ENCODE results near the gene MARCHF10. TPM values are rescaled to one million over a fixed set of nuclear protein-coding genes. Genes with fewer than 3 reads are reported as not detected.

The MARCHF10 gene
- polyA plus RNA-seq, 1 donor from 2014 or later, result 0.27 TPM

DNA sequence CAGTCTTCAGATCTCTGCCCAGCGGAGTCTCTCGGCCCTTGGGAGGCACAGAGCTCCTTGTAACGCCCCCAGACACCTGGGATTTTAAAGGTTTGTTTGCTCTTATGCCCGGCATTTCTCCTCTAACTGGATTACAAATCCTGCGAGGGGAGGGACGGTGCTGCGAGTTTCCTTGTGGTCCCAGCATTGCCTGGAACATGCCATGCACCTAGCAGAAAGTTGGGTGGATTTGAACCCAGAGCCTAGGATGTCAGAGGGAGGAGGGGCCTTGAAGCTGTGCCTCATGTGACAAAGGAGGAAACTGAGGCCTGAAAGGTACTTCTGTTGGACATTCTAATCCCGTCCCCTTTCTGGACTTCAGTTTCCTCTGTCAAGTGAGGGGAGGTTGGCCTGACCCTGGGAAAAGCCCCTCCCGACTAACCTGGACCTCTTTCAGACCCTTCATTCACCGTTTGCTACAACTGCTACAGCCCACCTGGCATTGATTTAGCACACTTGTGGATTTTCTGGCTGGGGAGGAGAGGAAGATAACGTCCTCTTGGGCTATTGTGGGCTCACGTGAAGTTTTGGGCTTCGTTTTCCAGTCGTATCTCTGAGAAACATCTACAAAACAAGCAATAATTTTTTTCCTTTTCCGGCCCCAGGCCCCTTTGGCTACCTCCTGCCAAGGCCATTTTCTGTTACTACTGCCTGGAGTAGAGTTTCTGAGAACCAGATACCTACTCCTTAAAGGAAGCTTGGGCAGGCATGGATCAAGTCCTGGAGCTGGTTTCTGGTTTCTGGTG is 149.8 kb downstream of the MARCHF10 start:
- Histone ChIP-seq H3K36me3 (ENCODE audit: insufficient read depth, low read length) (no peaks in the 10 kb centered on the region), H3K9me3 (ENCODE audit: low read length) (no peaks in the 10 kb centered on the region), H3K4me2 (ENCODE audit: low read length) (no peak overlapping the region), H3K79me2 (replicated peaks; ENCODE audit: insufficient read depth, low read length) (no peaks in the 10 kb centered on the region), H2AFZ (ENCODE audit: low read depth, low read length) (no peak overlapping the region), H3K27me3 (ENCODE audit: insufficient read depth, low read depth, low read length) (no peaks in the 10 kb centered on the region), H3K27ac (ENCODE audit: low read length) (no peak overlapping the region), H3F3A (ENCODE audit: insufficient read depth, low read length, poor library complexity, severe bottlenecking) (no peaks in the 10 kb centered on the region), H3K9ac (ENCODE audit: low read length) (no peak overlapping the region), H3K4me3 (ENCODE audit: low read length) (no peak overlapping the region), H4K20me1 (ENCODE audit: insufficient read depth) (no peaks in the 10 kb centered on the region), H3K9me2 (ENCODE audit: insufficient read depth, low read length) (no peaks in the 10 kb centered on the region)
- TF ChIP-seq SMC3 (conservative IDR thresholded peaks at IDR 0.05; ENCODE audit: poor library complexity), result no peak
- no peak for TF ChIP-seq EP300 (conservative IDR thresholded peaks at IDR 0.05; ENCODE audit: poor library complexity, severe bottlenecking)
- no peak for TF ChIP-seq TAF1 (IDR thresholded peaks at IDR 0.05; ENCODE audit: low read depth)
- no peak for TF ChIP-seq POLR2AphosphoS5 (IDR thresholded peaks at IDR 0.05)
- TF ChIP-seq, protein P1, sequence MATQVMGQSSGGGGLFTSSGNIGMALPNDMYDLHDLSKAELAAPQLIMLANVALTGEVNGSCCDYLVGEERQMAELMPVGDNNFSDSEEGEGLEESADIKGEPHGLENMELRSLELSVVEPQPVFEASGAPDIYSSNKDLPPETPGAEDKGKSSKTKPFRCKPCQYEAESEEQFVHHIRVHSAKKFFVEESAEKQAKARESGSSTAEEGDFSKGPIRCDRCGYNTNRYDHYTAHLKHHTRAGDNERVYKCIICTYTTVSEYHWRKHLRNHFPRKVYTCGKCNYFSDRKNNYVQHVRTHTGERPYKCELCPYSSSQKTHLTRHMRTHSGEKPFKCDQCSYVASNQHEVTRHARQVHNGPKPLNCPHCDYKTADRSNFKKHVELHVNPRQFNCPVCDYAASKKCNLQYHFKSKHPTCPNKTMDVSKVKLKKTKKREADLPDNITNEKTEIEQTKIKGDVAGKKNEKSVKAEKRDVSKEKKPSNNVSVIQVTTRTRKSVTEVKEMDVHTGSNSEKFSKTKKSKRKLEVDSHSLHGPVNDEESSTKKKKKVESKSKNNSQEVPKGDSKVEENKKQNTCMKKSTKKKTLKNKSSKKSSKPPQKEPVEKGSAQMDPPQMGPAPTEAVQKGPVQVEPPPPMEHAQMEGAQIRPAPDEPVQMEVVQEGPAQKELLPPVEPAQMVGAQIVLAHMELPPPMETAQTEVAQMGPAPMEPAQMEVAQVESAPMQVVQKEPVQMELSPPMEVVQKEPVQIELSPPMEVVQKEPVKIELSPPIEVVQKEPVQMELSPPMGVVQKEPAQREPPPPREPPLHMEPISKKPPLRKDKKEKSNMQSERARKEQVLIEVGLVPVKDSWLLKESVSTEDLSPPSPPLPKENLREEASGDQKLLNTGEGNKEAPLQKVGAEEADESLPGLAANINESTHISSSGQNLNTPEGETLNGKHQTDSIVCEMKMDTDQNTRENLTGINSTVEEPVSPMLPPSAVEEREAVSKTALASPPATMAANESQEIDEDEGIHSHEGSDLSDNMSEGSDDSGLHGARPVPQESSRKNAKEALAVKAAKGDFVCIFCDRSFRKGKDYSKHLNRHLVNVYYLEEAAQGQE (IDR thresholded peaks at IDR 0.05; ENCODE audit: borderline replicate concordance), result no peak
- no peak for TF ChIP-seq MXI1 (conservative IDR thresholded peaks at IDR 0.05; ENCODE audit: poor library complexity, severe bottlenecking)
- TF ChIP-seq, protein P2, sequence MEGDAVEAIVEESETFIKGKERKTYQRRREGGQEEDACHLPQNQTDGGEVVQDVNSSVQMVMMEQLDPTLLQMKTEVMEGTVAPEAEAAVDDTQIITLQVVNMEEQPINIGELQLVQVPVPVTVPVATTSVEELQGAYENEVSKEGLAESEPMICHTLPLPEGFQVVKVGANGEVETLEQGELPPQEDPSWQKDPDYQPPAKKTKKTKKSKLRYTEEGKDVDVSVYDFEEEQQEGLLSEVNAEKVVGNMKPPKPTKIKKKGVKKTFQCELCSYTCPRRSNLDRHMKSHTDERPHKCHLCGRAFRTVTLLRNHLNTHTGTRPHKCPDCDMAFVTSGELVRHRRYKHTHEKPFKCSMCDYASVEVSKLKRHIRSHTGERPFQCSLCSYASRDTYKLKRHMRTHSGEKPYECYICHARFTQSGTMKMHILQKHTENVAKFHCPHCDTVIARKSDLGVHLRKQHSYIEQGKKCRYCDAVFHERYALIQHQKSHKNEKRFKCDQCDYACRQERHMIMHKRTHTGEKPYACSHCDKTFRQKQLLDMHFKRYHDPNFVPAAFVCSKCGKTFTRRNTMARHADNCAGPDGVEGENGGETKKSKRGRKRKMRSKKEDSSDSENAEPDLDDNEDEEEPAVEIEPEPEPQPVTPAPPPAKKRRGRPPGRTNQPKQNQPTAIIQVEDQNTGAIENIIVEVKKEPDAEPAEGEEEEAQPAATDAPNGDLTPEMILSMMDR (IDR thresholded peaks at IDR 0.05; ENCODE audit: poor library complexity, severe bottlenecking), result no peak
- no peak for TF ChIP-seq EZH2 (IDR thresholded peaks at IDR 0.05; ENCODE audit: borderline replicate concordance, insufficient read depth, low read length, poor library complexity, severe bottlenecking)
- TF ChIP-seq RAD21 (conservative IDR thresholded peaks at IDR 0.05), result no peak

DNA sequence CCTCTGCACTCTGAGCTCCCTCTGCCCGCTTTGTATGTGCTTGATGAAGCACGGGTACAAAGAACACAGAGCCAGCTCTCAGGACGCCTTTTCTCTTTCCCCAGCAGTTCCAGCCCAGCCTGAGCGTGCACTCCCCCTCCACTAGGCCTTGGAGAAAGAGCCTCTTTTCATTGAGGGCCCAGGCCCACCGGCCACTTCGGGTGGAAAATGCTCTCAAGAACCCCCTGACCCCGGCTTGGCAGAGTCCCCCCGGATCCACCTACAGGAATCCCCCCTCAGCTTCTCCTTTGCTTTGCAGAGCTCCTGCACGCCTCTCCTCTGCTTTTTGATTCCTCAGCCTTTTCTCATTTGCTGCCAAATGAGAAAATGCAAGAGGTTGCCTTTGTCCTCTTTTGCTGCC is 150.4 kb downstream of the MARCHF10 start:
- no peaks in the 10 kb centered on the region for H3K79me2 ChIP-seq (replicated peaks; ENCODE audit: insufficient read depth, low read length)

More for the DNA sequence above, 150.4 kb downstream of the MARCHF10 start:
- H3K27ac ChIP-seq (ENCODE audit: low read length), result no peak overlapping the region
- H3K4me2 ChIP-seq (ENCODE audit: low read length), result no peak overlapping the region
- no peaks in the 10 kb centered on the region for H3K36me3 ChIP-seq (ENCODE audit: insufficient read depth, low read length)
- no peak for TF ChIP-seq POLR2AphosphoS5 (IDR thresholded peaks at IDR 0.05)
- TF ChIP-seq, protein P1 (IDR thresholded peaks at IDR 0.05; ENCODE audit: borderline replicate concordance), result no peak
- TF ChIP-seq TAF1 (IDR thresholded peaks at IDR 0.05; ENCODE audit: low read depth), result no peak
- no peak for TF ChIP-seq MXI1 (conservative IDR thresholded peaks at IDR 0.05; ENCODE audit: poor library complexity, severe bottlenecking)
- no peak for TF ChIP-seq EP300 (conservative IDR thresholded peaks at IDR 0.05; ENCODE audit: poor library complexity, severe bottlenecking)
- TF ChIP-seq SMC3 (conservative IDR thresholded peaks at IDR 0.05; ENCODE audit: poor library complexity), result no peak
- H3K9me3 ChIP-seq (ENCODE audit: low read length), result no peaks in the 10 kb centered on the region
- H3K9ac ChIP-seq (ENCODE audit: low read length), result no peak overlapping the region
- no peaks in the 10 kb centered on the region for H3K9me2 ChIP-seq (ENCODE audit: insufficient read depth, low read length)
- H2AFZ ChIP-seq (ENCODE audit: low read depth, low read length), result no peak overlapping the region
- H3F3A ChIP-seq (ENCODE audit: insufficient read depth, low read length, poor library complexity, severe bottlenecking), result no peaks in the 10 kb centered on the region
- no peaks in the 10 kb centered on the region for H4K20me1 ChIP-seq (ENCODE audit: insufficient read depth)
- no peaks in the 10 kb centered on the region for H3K27me3 ChIP-seq (ENCODE audit: insufficient read depth, low read depth, low read length)
- no peak overlapping the region for H3K4me3 ChIP-seq (ENCODE audit: low read length)

Measured in neural cell (in vitro differentiated cells).